ENCODE results near the gene UNC5A. TPM values are rescaled to one million over a fixed set of nuclear protein-coding genes. Genes with fewer than 3 reads are reported as not detected.

The UNC5A gene
- total RNA-seq, 1 experiment from 2014 or later, result not detected

DNA sequence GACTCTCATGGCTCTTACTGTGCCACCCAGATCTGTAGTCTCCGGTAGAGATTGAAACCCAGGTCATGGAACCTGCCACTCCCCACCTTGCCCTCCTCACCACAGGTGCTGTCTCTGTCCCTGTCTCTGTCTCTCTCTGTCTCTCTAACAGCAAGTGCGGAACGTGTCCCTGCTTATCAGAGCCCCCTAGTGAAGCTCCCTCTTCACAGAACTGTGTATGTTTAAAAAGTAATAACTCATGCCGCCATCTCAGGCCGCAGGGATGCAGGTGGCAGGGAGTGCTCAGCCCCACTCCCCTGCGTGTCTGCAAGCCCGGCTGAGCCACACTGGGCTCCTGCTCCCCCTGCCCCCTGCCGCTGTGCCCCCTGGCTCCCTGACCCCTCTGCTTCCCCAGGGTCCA lies 43.8 kb downstream of the UNC5A start:
- DNase-seq (ENCODE audit: low read depth in 1 of 2, low spot score in 2 of 2), result no peak
- Histone ChIP-seq H3K4me1 (replicated peaks) (no peaks in the 10 kb centered on the region), H3K36me3 (no peaks in the 10 kb centered on the region), H3K4me3 (no peak overlapping the region), H3K27me3 (replicated peaks) (peaks cover 90% of the 10 kb centered on the region), H3K9me3 (replicated peaks) (no peaks in the 10 kb centered on the region; the same call in 1 of the 2 replicates), H3K27ac (no peak overlapping the region)

DNA sequence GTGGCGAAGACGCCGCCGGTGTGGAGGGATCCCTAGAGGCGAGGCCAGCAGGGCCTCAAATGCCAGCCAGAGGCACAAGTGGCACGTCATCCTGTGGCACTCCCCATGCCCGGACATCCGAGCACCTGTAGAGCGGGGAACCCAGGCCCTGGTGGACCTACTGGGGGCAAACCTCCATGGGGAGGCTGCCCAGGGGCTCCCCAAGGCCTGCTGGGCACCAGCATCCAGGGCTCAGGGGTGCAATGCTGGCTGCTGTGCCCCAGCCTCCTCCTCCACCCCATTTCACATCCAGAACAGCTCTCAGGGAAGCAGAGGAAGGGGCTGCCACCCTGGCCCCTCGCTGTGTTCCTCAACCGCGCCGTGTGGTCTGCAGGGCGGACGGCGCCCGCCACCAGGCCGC lies 45.2 kb downstream of the UNC5A start:
- Histone ChIP-seq H3K27me3 (replicated peaks) (peaks cover 85% of the 10 kb centered on the region), H3K4me1 (replicated peaks) (no peaks in the 10 kb centered on the region), H3K36me3 (no peaks in the 10 kb centered on the region), H3K4me3 (no peak overlapping the region), H3K27ac (no peak overlapping the region), H3K9me3 (replicated peaks) (no peaks in the 10 kb centered on the region; the same call in 1 of the 2 replicates)
- DNase-seq (ENCODE audit: low read depth in 1 of 2, low spot score in 2 of 2), result no peak

GRCh38 chr5:176856746-176857145 lies 46.4 kb downstream of the UNC5A start:
- Histone ChIP-seq H3K4me3 (no peak overlapping the region), H3K27ac (no peak overlapping the region), H3K27me3 (replicated peaks) (peaks cover 83% of the 10 kb centered on the region), H3K9me3 (replicated peaks) (no peaks in the 10 kb centered on the region; the same call in 1 of the 2 replicates), H3K36me3 (no peaks in the 10 kb centered on the region), H3K4me1 (replicated peaks) (no peaks in the 10 kb centered on the region)
- DNase-seq (ENCODE audit: low read depth in 1 of 2, low spot score in 2 of 2), result no peak

DNA sequence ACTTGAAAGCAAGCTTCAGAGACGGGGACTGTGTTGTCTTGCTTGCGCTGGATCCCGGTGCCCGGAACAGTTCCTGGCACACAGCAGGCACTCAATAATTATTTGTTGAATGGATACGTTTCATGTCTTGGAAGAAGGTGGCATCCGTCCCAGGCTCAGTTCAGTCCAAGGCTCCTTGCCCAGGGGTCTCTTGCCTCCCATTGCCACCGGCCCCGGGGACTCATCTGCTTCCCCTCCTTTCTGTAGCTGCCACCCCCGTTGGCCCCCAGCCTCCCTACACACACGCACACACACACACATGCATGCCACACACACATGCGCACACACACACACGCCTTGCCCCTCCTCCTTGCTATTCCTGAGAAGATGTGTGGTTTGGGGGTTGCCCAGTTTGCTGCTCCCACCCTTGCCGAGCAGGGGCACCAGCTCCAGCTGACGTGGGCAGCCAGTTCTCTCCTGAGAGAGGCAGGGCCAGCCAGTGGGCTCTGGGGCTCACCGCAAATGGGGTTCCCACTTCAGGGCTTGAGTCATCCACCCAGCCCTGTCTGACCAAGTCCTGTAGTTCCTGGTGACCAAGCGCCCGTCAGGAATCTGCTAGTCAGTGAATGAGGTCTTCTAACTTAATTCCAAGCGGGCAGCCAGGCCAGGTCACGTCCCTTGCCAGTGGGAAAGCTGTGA lies 47.0 kb downstream of the UNC5A start:
- H3K36me3 ChIP-seq, result no peaks in the 10 kb centered on the region
- no peak overlapping the region for H3K27ac ChIP-seq
- no peaks in the 10 kb centered on the region; the same call in 1 of the 2 replicates for H3K9me3 ChIP-seq (replicated peaks)
- no peaks in the 10 kb centered on the region for H3K4me1 ChIP-seq (replicated peaks)
- DNase-seq (ENCODE audit: low read depth in 1 of 2, low spot score in 2 of 2), result no peak
- H3K27me3 ChIP-seq (replicated peaks), result peaks cover 83% of the 10 kb centered on the region
- no peak overlapping the region for H3K4me3 ChIP-seq

DNA sequence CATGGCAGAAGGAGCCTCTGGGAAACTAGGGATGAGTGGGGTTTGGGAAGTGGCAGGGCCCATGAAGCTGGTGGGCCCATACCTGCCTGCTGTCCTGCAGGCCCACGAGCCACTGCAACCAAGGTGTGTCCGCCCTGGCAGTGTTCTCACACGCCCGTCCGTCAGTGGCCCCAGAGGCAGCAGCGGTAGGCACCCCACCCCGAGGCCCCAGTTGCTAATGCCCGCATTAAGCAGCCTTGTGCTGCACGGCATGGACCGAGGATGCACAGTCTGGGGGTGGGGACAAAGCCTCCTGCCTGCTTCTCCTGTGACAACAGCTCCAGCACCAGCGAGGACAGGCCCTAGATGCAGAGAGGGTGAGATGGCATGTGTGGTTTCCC lies 47.5 kb downstream of the UNC5A start:
- H3K4me3 ChIP-seq, result no peak overlapping the region
- no peaks in the 10 kb centered on the region for H3K4me1 ChIP-seq (replicated peaks)
- no peaks in the 10 kb centered on the region for H3K36me3 ChIP-seq
- H3K27ac ChIP-seq, result no peak overlapping the region
- no peaks in the 10 kb centered on the region; the same call in 1 of the 2 replicates for H3K9me3 ChIP-seq (replicated peaks)
- no peak for DNase-seq (ENCODE audit: low read depth in 1 of 2, low spot score in 2 of 2)
- peaks cover 83% of the 10 kb centered on the region for H3K27me3 ChIP-seq (replicated peaks)

GRCh38 chr5:176859916-176860315 lies 49.6 kb downstream of the UNC5A start:
- Histone ChIP-seq H3K4me3 (no peak overlapping the region), H3K36me3 (no peaks in the 10 kb centered on the region), H3K27ac (no peak overlapping the region), H3K4me1 (replicated peaks) (no peaks in the 10 kb centered on the region), H3K27me3 (replicated peaks) (peaks cover 82% of the 10 kb centered on the region), H3K9me3 (replicated peaks) (no peaks in the 10 kb centered on the region; the same call in 1 of the 2 replicates)
- no peak for DNase-seq (ENCODE audit: low read depth in 1 of 2, low spot score in 2 of 2)

GRCh38 chr5:176860381-176860780 lies 50.0 kb downstream of the UNC5A start:
- H3K4me1 ChIP-seq (replicated peaks), result no peaks in the 10 kb centered on the region
- DNase-seq (ENCODE audit: low read depth in 1 of 2, low spot score in 2 of 2), result no peak
- no peak overlapping the region for H3K27ac ChIP-seq
- H3K4me3 ChIP-seq, result no peak overlapping the region
- H3K27me3 ChIP-seq (replicated peaks), result peaks cover 84% of the 10 kb centered on the region
- H3K36me3 ChIP-seq, result no peaks in the 10 kb centered on the region
- H3K9me3 ChIP-seq (replicated peaks), result no peaks in the 10 kb centered on the region; the same call in 1 of the 2 replicates

- Histone ChIP-seq H3K36me3 (no peaks in the 10 kb centered on the region), H3K27ac (no peak overlapping the region), H3K9me3 (replicated peaks) (no peaks in the 10 kb centered on the region; the same call in 1 of the 2 replicates), H3K27me3 (replicated peaks) (peaks cover 84% of the 10 kb centered on the region), H3K4me3 (no peak overlapping the region), H3K4me1 (replicated peaks) (no peaks in the 10 kb centered on the region)
- DNase-seq (ENCODE audit: low read depth in 1 of 2, low spot score in 2 of 2), result no peak
These were observed 50.9 kb downstream of the UNC5A start for GRCh38 chr5:176861276-176861675.

- peaks cover 84% of the 10 kb centered on the region for H3K27me3 ChIP-seq (replicated peaks)
- H3K4me1 ChIP-seq (replicated peaks), result no peaks in the 10 kb centered on the region
- H3K27ac ChIP-seq, result no peak overlapping the region
- no peaks in the 10 kb centered on the region for H3K36me3 ChIP-seq
- H3K9me3 ChIP-seq (replicated peaks), result no peaks in the 10 kb centered on the region
- no peak for DNase-seq (ENCODE audit: low read depth in 1 of 2, low spot score in 2 of 2)
- H3K4me3 ChIP-seq, result no peak overlapping the region
These were observed 52.1 kb downstream of the UNC5A start for GRCh38 chr5:176862330-176862995.

DNA sequence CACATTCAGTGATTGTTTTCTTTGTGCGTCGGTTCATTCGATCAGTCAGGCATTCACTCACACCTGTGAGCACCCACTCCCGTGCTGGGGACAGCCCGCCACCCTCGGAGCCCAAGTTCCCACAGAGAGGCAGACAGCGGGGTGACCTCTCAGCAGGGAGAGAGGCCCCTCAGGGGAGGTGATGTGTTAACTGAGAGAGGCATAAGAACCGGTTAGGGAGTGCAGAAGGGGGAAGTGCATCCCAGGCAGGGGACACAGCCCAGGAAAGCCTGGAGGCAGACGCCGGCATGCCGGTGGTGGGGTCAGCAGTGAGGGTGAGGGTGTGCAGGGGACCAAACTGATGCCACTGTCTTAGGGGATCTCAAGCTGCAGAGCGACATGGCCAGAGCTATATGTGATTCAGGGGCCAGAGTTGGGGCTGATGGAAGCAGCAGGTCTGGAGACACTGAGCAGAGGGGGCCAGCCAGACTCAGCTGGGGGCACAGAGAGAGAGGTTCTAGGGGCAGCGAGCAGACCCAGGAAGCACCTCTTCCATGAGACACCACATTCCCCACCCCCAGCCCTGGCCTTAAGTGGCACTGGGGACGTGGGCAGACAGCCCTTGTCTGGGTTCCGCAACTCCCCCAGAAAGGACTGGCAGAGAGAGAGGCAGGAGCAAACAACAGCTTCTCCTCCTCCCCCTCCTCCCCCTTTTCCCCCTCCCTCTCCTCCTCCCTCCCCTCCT lies 52.8 kb downstream of the UNC5A start:
- no peaks in the 10 kb centered on the region for H3K9me3 ChIP-seq (replicated peaks)
- H3K4me1 ChIP-seq (replicated peaks), result no peaks in the 10 kb centered on the region
- DNase-seq (ENCODE audit: low read depth in 1 of 2, low spot score in 2 of 2), result no peak
- no peaks in the 10 kb centered on the region for H3K36me3 ChIP-seq
- no peak overlapping the region for H3K27ac ChIP-seq
- H3K4me3 ChIP-seq, result no peak overlapping the region
- H3K27me3 ChIP-seq (replicated peaks), result peaks cover 82% of the 10 kb centered on the region

DNA sequence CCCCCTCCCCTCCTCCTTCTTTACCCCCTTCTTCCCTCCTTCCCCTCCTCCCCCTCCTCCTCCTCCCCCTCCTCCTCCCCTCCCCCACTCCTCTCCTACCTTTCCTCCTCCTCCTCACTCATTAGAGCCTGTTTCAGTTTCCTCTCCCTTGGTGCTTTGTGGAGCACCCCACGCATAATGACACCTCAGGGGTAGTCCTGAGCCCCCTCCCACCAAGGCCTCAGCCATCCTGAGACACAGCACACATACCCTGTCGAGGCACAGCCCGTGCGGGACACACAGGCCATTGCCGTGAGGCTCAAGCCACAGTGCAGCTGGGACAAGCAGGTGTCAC lies 53.4 kb downstream of the UNC5A start:
- Histone ChIP-seq H3K4me1 (replicated peaks) (no peaks in the 10 kb centered on the region), H3K9me3 (replicated peaks) (no peaks in the 10 kb centered on the region), H3K4me3 (no peak overlapping the region), H3K36me3 (no peaks in the 10 kb centered on the region), H3K27me3 (replicated peaks) (peaks cover 81% of the 10 kb centered on the region), H3K27ac (no peak overlapping the region)
- DNase-seq (ENCODE audit: low read depth in 1 of 2, low spot score in 2 of 2), result no peak

- no peak overlapping the region for H3K4me3 ChIP-seq
These were observed 54.4 kb downstream of the UNC5A start for GRCh38 chr5:176864755-176865154.

DNA sequence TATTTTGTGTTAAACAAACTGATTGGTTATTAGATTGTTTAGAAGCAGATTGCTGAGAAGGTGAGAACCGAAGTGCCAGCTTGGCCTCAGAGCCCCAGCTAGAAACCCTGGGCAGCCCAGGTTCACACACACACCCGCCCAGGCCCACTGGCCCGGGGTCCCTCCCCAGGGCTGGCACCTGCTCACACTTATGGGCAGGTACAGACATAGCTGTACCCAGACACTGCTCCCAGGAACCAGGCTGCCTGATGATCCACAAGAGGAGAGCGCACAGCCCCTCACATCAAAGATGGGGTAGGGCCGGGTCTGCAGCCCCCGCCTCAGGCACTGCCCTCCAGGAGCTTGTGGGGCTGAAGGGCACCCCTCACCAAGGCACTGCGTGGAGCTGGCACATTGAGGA lies 55.6 kb downstream of the UNC5A start:
- no peaks in the 10 kb centered on the region for H3K36me3 ChIP-seq
- no peaks in the 10 kb centered on the region for H3K9me3 ChIP-seq (replicated peaks)
- no peak overlapping the region for H3K27ac ChIP-seq
- no peaks in the 10 kb centered on the region for H3K4me1 ChIP-seq (replicated peaks)
- H3K4me3 ChIP-seq, result no peak overlapping the region
- peaks cover 76% of the 10 kb centered on the region for H3K27me3 ChIP-seq (replicated peaks)
- DNase-seq (ENCODE audit: low read depth in 1 of 2, low spot score in 2 of 2), result no peak

More at GRCh38 chr5:176864755-176865154, 54.4 kb downstream of the UNC5A start:
- Histone ChIP-seq H3K4me1 (replicated peaks) (no peaks in the 10 kb centered on the region), H3K27ac (no peak overlapping the region), H3K9me3 (replicated peaks) (no peaks in the 10 kb centered on the region), H3K36me3 (no peaks in the 10 kb centered on the region), H3K27me3 (replicated peaks) (peaks cover 80% of the 10 kb centered on the region)
- DNase-seq (ENCODE audit: low read depth in 1 of 2, low spot score in 2 of 2), result no peak

- Histone ChIP-seq H3K4me3 (no peak overlapping the region), H3K4me1 (replicated peaks) (no peaks in the 10 kb centered on the region), H3K27me3 (replicated peaks) (peaks cover 70% of the 10 kb centered on the region), H3K27ac (no peak overlapping the region), H3K36me3 (no peaks in the 10 kb centered on the region), H3K9me3 (replicated peaks) (no peaks in the 10 kb centered on the region)
- DNase-seq (ENCODE audit: low read depth in 1 of 2, low spot score in 2 of 2), result no peak
These were observed 56.5 kb downstream of the UNC5A start for GRCh38 chr5:176866707-176867310.

Measured in SJSA1 (cell line).